DOHH2 (cell line): Measurements from ENCODE around the gene MYO7B.

ENCODE experiments used
- EZH2phosphoT487 ChIP-seq: fragments of 200-600 bp; sonication (generic); IDR thresholded peaks from 2 replicates; pipeline ENCODE4 v1.6.1; 2017; ENCODE audit warnings: borderline replicate concordance, mild to moderate bottlenecking, antibody characterized with exemption, low read length, moderate library complexity, mixed read lengths
- TF ChIP-seq, protein P1 (sequence below): fragments of 200-600 bp; sonication (generic); IDR thresholded peaks from one replicate; pipeline ENCODE4 v1.5.1; 2014; ENCODE audit warnings: antibody characterized with exemption, mild to moderate bottlenecking, low read depth, low read length; ENCODE audit not compliant: poor library complexity, severe bottlenecking

DNA sequence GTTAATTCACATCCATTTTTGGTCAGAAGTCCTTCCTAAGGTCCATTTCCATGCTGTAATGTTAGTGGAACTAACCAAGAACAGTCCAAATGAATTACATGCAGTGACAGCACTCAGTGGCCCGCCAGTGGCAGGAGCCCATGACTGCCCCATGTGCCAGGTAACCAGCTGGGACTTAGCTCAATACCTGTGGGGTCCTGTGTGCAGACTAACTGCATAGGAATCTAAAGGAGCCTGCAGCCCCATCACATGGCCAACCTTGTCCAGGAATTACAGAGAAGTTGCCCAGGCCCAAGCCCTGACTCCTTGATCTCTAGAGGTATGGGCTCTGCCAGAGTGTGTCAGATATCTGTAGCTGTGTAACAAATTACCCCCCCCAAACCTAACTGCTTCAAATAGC lies 75.1 kb downstream of the MYO7B start:
- TF ChIP-seq, protein P1, sequence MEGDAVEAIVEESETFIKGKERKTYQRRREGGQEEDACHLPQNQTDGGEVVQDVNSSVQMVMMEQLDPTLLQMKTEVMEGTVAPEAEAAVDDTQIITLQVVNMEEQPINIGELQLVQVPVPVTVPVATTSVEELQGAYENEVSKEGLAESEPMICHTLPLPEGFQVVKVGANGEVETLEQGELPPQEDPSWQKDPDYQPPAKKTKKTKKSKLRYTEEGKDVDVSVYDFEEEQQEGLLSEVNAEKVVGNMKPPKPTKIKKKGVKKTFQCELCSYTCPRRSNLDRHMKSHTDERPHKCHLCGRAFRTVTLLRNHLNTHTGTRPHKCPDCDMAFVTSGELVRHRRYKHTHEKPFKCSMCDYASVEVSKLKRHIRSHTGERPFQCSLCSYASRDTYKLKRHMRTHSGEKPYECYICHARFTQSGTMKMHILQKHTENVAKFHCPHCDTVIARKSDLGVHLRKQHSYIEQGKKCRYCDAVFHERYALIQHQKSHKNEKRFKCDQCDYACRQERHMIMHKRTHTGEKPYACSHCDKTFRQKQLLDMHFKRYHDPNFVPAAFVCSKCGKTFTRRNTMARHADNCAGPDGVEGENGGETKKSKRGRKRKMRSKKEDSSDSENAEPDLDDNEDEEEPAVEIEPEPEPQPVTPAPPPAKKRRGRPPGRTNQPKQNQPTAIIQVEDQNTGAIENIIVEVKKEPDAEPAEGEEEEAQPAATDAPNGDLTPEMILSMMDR, result no peak
- no peak for TF ChIP-seq EZH2phosphoT487
